ENCODE results near the gene ANGPTL2.

Gene ANGPTL2

GRCh38 chr9:127107171-127107928, 15.1 kb downstream of the ANGPTL2 start:
- TF ChIP-seq CTCF (IDR thresholded peaks at IDR 0.05) = no peak

- no peak for TF ChIP-seq CTCF (IDR thresholded peaks at IDR 0.05)
Measured at GRCh38 chr9:127106466-127106855, 16.0 kb downstream of the ANGPTL2 start.

- TF ChIP-seq CTCF (IDR thresholded peaks at IDR 0.05) = no peak
Measured at GRCh38 chr9:127105805-127106465, 16.5 kb downstream of the ANGPTL2 start.

- TF ChIP-seq CTCF (IDR thresholded peaks at IDR 0.05) = no peak
Measured at GRCh38 chr9:127104581-127105311, 17.7 kb downstream of the ANGPTL2 start.

- TF ChIP-seq CTCF (IDR thresholded peaks at IDR 0.05) = no peak
Measured at GRCh38 chr9:127102788-127103187, 19.6 kb downstream of the ANGPTL2 start.

- no peak for TF ChIP-seq CTCF (IDR thresholded peaks at IDR 0.05)
Measured at GRCh38 chr9:127102176-127102575, 20.3 kb downstream of the ANGPTL2 start.

GRCh38 chr9:127099664-127100063, 22.8 kb downstream of the ANGPTL2 start:
- TF ChIP-seq CTCF (IDR thresholded peaks at IDR 0.05) = no peak
